Ascending aorta (tissue), 2 donors: ENCODE data around the gene OR7G3. TPM values are rescaled to one million over a fixed set of nuclear protein-coding genes. Genes with fewer than 3 reads are reported as not detected.

Experiments
- DNase-seq, 2 donors: peaks; one replicate each; pipeline ENCODE4 v3.0.0-alpha.2; 2019; ENCODE audit warnings: low spot score in 2 of 2
- H3K27ac ChIP-seq, 2 donors: fragments of 200-600 bp; sonication (generic); one replicate each; pipeline ENCODE4 v1.5.1; 2016 to 2017; ENCODE audit warnings: mild to moderate bottlenecking in 1 of 2
- H3K27me3 ChIP-seq: fragments of 200-600 bp; sonication (generic); one replicate; pipeline ENCODE4 v1.5.1; 2017
- H3K36me3 ChIP-seq, 2 donors: fragments of 200-600 bp; sonication (generic); one replicate each; pipeline ENCODE4 v1.5.1; 2016
- H3K4me1 ChIP-seq, 2 donors: fragments of 200-600 bp; sonication (generic); one replicate each; pipeline ENCODE4 v1.5.1; 2016 to 2017; ENCODE audit warnings: mild to moderate bottlenecking in 1 of 2
- H3K4me3 ChIP-seq, 2 donors: fragments of 200-600 bp; sonication (generic); one replicate each; pipeline ENCODE4 v1.5.1; 2016 to 2017; ENCODE audit warnings: mild to moderate bottlenecking in 1 of 2
- H3K9me3 ChIP-seq, 2 donors: fragments of 200-600 bp; sonication (generic); one replicate each; pipeline ENCODE4 v1.5.1; 2016
- CTCF ChIP-seq, 3 experiments: fragments of 200-600 bp in 2 of 3; fragments of 450-650 bp in 1 of 3; sonication (generic) in 2 of 3; IDR thresholded peaks; one replicate each; pipeline ENCODE4 v1.5.1; 2016 to 2019; ENCODE audit warnings: antibody characterized with exemption in 3 of 3, mild to moderate bottlenecking in 1 of 3, moderate library complexity in 1 of 3
- intact Hi-C: fragments of 100-400 bp; cut with DNase I; formaldehyde crosslinking; loops from one replicate; pipeline ENCODE4 v1.15.1; 2023
- total RNA-seq: library from RNA; depleted of rRNA; stranded (reverse); fragments of >200 nt; gene quantifications from one replicate; pipeline ENCODE4 v1.1.0, GENCODE V29; 2016

Gene OR7G3
- total RNA-seq, 1 donor from 2014 or later: not detected

DNA sequence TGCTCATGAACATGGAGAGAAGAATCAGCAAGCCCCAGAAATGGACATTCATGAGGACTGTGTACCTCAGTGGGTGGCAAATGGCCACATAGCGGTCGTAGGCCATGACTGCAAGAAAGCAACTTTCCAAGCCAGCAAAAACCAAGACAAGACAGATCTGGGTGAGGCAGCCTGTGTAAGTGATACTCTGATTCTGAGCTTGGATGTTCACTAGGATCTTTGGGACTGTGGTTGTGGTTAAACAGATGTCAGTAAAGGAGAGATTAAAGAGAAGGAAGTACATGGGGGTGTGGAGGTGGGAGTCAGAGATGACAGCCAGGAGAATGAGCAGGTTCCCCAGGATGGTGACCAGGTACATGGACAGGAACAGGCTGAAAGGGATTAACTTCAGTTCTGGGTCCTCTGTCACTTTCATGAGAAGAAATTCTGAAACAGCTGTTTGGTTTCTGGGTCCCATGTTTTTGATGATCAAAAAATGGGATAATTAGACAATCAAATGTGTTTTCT is 11.4 kb downstream of the OR7G3 start, which contains the start of gene OR7G1:
OR7G1 (minus strand) TSS at position 457 of the 507 bp plus-strand sequence; CDS start at position 457, 0 bp downstream.
- H3K27ac ChIP-seq: no peak within 1 kb of the TSS
- H3K4me3 ChIP-seq: no peak within 1 kb of the TSS
- H3K27me3 ChIP-seq: no peaks in the 10 kb centered on the region
- H3K4me1 ChIP-seq: no peaks in the 10 kb centered on the region
- intact Hi-C loops: no loop called here
- H3K9me3 ChIP-seq: no peaks in the 10 kb centered on the region
- no peak for TF ChIP-seq CTCF (IDR thresholded peaks at IDR 0.05)
- H3K36me3 ChIP-seq: no peaks in the 10 kb centered on the region
- no peak for DNase-seq

GRCh38 chr19:9109959-9110358 is 16.8 kb downstream of the OR7G3 start:
- TF ChIP-seq CTCF (IDR thresholded peaks at IDR 0.05): no peak
- Histone ChIP-seq H3K27ac (no peak overlapping the region), H3K9me3 (no peaks in the 10 kb centered on the region), H3K4me1 (no peaks in the 10 kb centered on the region), H3K27me3 (no peaks in the 10 kb centered on the region), H3K4me3 (no peak overlapping the region), H3K36me3 (no peaks in the 10 kb centered on the region)
- DNase-seq: no peak
- intact Hi-C loops: no loop called here

DNA sequence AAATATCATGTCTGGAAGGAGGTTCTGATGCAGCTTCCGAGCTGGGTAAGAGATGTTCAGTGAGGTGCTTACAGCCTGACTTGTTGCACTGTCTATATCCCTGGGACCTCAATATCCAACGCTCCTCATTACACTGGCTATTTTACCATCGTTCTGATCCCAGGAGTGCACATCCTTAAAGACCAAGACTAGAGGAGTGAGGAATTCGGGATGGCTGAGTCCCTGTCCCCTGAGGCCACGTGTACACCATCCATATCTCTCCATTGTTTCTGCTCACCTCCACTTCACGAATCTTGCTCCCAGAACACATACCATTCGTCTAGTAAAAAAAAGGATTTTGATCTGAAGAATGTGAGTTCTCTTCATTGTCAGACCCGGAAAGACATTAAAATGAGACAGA is 19.4 kb downstream of the OR7G3 start, which contains the start of gene OR7G2:
OR7G2 (minus strand) TSS at position 101 of the 400 bp plus-strand sequence. CDS start 4,232 bp downstream, outside the sequence.
- Histone ChIP-seq H3K36me3 (no peaks in the 10 kb centered on the region), H3K4me1 (no peaks in the 10 kb centered on the region), H3K27me3 (no peaks in the 10 kb centered on the region), H3K4me3 (no peak within 1 kb of the TSS), H3K27ac (no peak within 1 kb of the TSS), H3K9me3 (no peaks in the 10 kb centered on the region)
- DNase-seq: no peak
- intact Hi-C loops: no loop called here
- TF ChIP-seq CTCF (IDR thresholded peaks at IDR 0.05): no peak

DNA sequence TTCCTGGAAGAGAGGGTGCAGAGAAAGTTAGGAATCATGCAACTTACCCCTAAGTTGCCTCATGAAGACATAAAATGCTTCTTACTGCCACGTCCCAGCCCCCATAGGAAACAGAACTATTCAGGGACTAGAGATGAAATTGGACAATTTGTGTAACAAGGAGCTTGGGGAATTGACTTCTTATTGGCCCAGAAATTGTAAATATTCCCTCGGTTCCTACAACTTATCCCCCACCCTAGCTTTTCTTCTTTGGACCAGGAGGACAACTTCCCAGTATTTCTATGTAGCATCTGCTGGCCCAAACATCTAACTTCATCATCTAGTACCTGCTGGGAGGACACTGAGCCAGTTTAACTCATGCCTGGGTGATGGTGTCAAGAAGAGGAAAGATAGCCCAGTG is 40.0 kb downstream of the OR7G3 start, which contains the start of gene OR1M1:
OR1M1 (plus strand) TSS at position 301 of the 400 bp plus-strand sequence. CDS start 6,184 bp downstream, outside the sequence.
- H3K9me3 ChIP-seq: no peaks in the 10 kb centered on the region
- H3K4me1 ChIP-seq: no peaks in the 10 kb centered on the region
- H3K4me3 ChIP-seq: no peak within 1 kb of the TSS
- no peak for DNase-seq
- no peaks in the 10 kb centered on the region for H3K36me3 ChIP-seq
- no peak within 1 kb of the TSS for H3K27ac ChIP-seq
- no peaks in the 10 kb centered on the region for H3K27me3 ChIP-seq
- intact Hi-C loops: no loop called here
- no peak for TF ChIP-seq CTCF (IDR thresholded peaks at IDR 0.05)

GRCh38 chr19:9078651-9079050 is 48.1 kb downstream of the OR7G3 start:
- Histone ChIP-seq H3K9me3 (no peaks in the 10 kb centered on the region), H3K36me3 (no peaks in the 10 kb centered on the region), H3K4me3 (no peak overlapping the region), H3K27me3 (no peaks in the 10 kb centered on the region), H3K27ac (no peak overlapping the region), H3K4me1 (peaks cover 0 to 2% of the 10 kb centered on the region in 2 donors)
- DNase-seq: no peak
- TF ChIP-seq CTCF (IDR thresholded peaks at IDR 0.05): no peak
- intact Hi-C loops: no loop called here
